Mesodermal cell (in vitro differentiated cells): ENCODE results near the gene OR5K1. TPM values are rescaled to one million over a fixed set of nuclear protein-coding genes. Genes with fewer than 3 reads are reported as not detected.

ENCODE experiments used
- H3K27ac ChIP-seq: 2 replicates; pipeline ENCODE4 v1.7.0; 2013; ENCODE audit warnings: mild to moderate bottlenecking, low read depth, low read length, moderate library complexity; ENCODE audit not compliant: severe bottlenecking
- H3K36me3 ChIP-seq: 2 replicates; pipeline ENCODE4 v1.7.1; 2013; ENCODE audit warnings: mild to moderate bottlenecking, low read length, moderate library complexity; ENCODE audit not compliant: control insufficient read depth, insufficient read depth
- H3K4me1 ChIP-seq: one replicate; pipeline ENCODE4 v1.7.1; 2013; ENCODE audit warnings: mild to moderate bottlenecking, low read length; ENCODE audit not compliant: insufficient read depth, control insufficient read depth, poor library complexity, severe bottlenecking
- H3K4me3 ChIP-seq: 2 replicates; pipeline ENCODE4 v1.7.0; 2013; ENCODE audit warnings: low read length, control low read depth, mild to moderate bottlenecking; ENCODE audit not compliant: insufficient read depth, poor library complexity, severe bottlenecking; ENCODE audit errors: extremely low read depth
- H3K9me3 ChIP-seq: 2 replicates; pipeline ENCODE4 v1.7.1; 2013; ENCODE audit warnings: mild to moderate bottlenecking, low read length, moderate library complexity; ENCODE audit not compliant: control insufficient read depth
- WGBS, 2 experiments: methylation state at CpG; one replicate each; pipeline ENCODE4 v1.1.5; 2013; ENCODE audit warnings: missing lambda C conversion rate in 2 of 2; ENCODE audit not compliant: insufficient coverage in 2 of 2; 5-methylcytosine and 5-hydroxymethylcytosine counted together
- polyA plus RNA-seq, 2 experiments: library from polyadenylated mRNA; stranded (reverse); fragments of 50-300 nt; gene quantifications; one replicate each; pipeline ENCODE4 v1.2.3, GENCODE V29; 2013

OR5K1 gene
- polyA plus RNA-seq (2013, experiment 1 of 2), result not detected
- polyA plus RNA-seq (2013, experiment 2 of 2), result not detected

DNA sequence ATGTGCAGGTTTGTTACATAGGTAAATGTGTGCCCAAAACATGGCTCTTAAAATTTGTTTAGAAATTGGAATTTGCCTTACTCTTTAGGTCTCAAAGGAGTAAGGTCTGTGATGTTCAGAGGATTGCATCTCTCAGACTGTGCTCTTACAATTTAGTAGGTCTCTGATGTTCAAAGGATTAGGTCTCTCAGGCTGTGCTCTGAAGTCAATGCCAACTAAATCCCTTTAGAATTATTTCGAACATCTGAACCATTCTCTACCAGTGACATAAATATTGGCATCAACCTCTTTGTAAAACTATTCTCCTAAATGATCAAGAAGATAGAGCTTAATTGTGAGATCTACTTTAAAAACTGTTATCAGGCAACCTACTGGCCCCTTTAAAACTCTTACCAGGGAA is at the start of gene OR5K1:
OR5K1 (plus strand) TSS at position 301 of the 400 bp plus-strand sequence. CDS start 6,376 bp downstream, outside the sequence.
- H3K27ac ChIP-seq, result no peak within 1 kb of the TSS
- H3K4me1 ChIP-seq, result no peaks in the 10 kb centered on the region
- no peaks in the 10 kb centered on the region for H3K9me3 ChIP-seq
- H3K36me3 ChIP-seq, result no peaks in the 10 kb centered on the region
- H3K4me3 ChIP-seq, result no peak within 1 kb of the TSS
- WGBS, 2 experiments, result 100% methylated on average over 1 of the region's 1 CpG; no CpG with 5 or more reads in 1 of the 2 experiments

DNA sequence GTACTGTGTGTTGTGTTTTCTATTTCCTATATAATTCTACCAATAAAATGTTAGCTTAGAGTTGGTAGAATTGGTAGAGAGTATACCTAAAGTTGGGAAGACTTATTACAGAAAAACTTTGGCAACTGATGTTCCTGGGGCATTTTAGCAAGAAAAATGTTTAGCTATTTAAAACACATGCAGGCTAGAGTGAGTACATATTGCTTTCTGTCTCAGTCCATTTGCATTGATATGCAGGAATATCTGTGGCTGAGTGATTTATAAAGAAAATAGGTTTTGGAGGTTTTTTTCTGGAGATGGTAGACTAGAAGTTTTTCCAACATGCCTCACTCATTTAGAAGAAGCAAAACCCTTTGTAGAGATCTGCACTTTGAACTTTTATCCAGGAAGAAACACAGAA is 30.4 kb upstream of the OR5K1 start:
- Histone ChIP-seq H3K4me1 (no peaks in the 10 kb centered on the region), H3K4me3 (no peak overlapping the region), H3K27ac (no peak overlapping the region), H3K9me3 (no peaks in the 10 kb centered on the region), H3K36me3 (no peaks in the 10 kb centered on the region)

DNA sequence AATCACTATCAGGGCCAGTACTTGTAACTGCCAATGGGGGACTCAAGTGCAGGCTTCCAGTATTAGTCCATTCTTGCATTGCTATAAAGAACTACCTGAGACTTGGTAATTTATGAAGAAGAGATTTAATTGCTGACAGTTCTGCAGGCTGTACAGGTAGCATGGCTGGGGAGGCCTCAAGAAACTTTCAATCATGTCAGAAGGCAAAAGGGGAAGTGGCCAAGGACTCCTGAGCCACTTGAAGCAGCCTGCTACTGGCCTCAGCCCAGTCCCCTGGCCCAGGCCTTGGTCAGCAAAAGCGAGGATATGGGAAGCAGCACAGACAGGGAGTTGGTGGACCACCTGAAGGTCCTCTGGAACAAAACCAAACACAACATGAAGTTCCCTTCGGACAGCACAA is 29.2 kb upstream of the OR5K1 start:
- Histone ChIP-seq H3K36me3 (no peaks in the 10 kb centered on the region), H3K4me3 (no peak overlapping the region), H3K27ac (no peak overlapping the region), H3K9me3 (no peaks in the 10 kb centered on the region), H3K4me1 (no peaks in the 10 kb centered on the region)
- WGBS, 2 experiments, result 50% methylated on average over 2 of the region's 2 CpGs; no CpG with 5 or more reads in 1 of the 2 experiments

DNA sequence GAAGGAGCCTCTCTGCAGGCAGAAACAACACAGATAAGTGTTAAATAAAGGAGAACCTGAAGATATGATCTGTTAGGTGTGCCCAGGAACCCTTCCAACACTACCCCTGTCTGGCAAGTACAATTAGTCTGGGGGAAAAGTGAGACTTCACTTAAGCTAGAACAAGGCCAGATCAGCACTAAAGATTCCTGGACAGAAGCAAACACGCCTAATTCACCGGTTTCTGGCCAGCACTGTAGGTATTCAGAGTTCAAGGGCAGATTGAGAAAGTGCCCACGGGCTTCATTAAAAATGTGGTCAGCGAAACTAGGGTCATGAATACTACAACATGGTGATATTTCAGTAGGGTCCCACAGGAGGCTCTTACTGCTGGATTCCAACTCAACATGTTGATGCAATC is 28.6 kb upstream of the OR5K1 start:
- no peaks in the 10 kb centered on the region for H3K4me1 ChIP-seq
- 94 to 95% methylated on average over 4 of the region's 4 CpGs for WGBS, 2 experiments

DNA sequence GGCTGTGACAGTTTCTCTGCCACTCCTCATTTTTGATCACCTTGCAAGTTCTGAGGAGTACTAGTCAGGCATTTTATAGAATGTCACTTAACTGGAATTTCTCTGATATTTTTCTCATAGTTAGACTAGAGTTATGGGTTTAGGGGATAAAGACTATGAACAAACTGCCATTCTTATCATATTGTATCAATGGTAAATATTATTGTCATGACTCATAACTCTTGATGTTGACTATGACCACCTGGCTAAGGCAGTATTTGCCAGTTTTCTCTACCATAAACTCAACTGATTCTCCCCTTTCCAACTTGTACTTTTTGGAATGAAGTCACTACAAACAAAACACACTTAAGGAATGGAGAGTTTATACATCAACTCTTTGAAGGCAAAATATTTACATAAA is 22.7 kb upstream of the OR5K1 start:
- Histone ChIP-seq H3K27ac (no peak overlapping the region), H3K36me3 (no peaks in the 10 kb centered on the region), H3K9me3 (no peaks in the 10 kb centered on the region), H3K4me3 (no peak overlapping the region), H3K4me1 (no peaks in the 10 kb centered on the region)

More for the DNA sequence above, 28.6 kb upstream of the OR5K1 start:
- no peak overlapping the region for H3K4me3 ChIP-seq
- H3K36me3 ChIP-seq, result no peaks in the 10 kb centered on the region
- H3K9me3 ChIP-seq, result no peaks in the 10 kb centered on the region
- no peak overlapping the region for H3K27ac ChIP-seq

DNA sequence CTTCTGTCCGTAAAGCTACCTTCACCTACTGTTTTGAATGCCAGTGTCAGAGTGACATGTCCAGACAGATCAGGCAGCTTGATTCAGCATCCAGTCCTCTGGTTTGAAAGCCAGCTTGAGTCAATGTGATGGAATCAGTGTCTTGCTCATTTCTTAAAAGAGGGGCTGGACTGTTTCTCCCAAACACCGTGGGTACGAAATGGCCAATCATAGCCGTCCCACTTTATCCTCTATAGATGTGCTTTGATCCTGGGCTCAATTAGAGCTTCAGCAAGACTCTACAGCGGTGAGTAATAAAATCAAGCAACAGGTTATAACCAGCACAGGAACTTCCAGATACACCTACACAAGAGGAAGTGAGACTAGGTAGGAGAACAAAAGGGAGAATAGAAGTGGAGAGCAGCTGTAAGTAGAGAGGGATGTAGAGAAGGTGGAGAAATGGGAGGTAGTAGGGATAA is 17.0 kb upstream of the OR5K1 start:
- Histone ChIP-seq H3K4me3 (no peak overlapping the region), H3K36me3 (no peaks in the 10 kb centered on the region), H3K27ac (no peak overlapping the region), H3K4me1 (no peaks in the 10 kb centered on the region), H3K9me3 (no peaks in the 10 kb centered on the region)
- 83 to 86% methylated on average over 2 to 4 of the region's 5 CpGs for WGBS, 2 experiments

DNA sequence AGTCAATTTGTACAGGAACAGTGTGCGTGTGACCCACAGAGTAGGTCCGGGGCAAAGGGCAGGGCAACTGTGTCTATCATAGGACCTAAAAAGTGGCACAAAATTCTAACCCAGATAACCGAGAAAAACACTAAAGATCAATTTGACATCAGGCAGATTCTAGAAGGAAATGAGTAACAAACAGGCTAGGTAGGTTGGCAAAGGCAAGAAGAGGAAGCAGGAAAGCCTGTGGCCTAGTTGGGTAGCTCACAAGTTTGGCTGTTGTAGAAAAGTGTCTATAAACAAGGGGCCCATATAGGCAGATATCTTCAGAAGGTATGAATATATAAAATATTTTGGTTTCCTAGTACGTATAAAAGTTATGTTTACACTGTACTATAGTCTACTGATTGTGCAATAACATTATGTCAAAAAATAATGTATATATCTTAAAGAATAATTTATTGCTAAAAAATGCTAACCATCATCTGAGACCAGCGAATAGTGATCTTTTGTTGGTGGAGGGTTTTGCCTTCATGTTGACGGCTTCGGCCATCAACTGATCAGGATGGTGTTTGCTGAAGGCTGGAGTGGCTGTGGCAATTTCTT is 13.3 kb upstream of the OR5K1 start:
- H3K4me1 ChIP-seq, result no peaks in the 10 kb centered on the region
- H3K9me3 ChIP-seq, result no peaks in the 10 kb centered on the region
- H3K27ac ChIP-seq, result no peak overlapping the region
- 79 to 87% methylated on average over 2 to 4 of the region's 7 CpGs for WGBS, 2 experiments
- no peak overlapping the region for H3K4me3 ChIP-seq
- H3K36me3 ChIP-seq, result no peaks in the 10 kb centered on the region

DNA sequence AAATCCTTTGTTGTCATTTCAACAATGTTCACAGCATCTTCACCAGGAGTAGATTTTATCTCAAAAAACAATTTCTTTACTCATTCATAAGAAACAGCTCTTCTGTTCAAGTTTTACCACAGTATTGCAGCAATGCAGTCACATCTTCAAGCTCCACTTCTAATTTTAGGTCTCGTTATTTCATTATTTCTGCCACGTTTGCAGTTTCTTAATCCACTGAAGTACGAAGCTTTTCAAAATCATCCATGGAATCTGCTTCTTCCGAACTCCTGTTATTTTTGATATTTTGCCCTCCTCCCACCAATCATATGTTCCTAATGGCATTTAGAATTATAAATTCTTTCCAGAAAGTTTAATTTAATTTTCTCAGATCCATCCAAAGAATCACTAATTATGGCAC is 12.6 kb upstream of the OR5K1 start:
- Histone ChIP-seq H3K4me3 (no peak overlapping the region), H3K9me3 (no peaks in the 10 kb centered on the region), H3K4me1 (no peaks in the 10 kb centered on the region), H3K36me3 (no peaks in the 10 kb centered on the region), H3K27ac (no peak overlapping the region)
- 92 to 93% methylated on average over 2 to 3 of the region's 4 CpGs for whole genome bisulfite sequencing, 2 experiments

DNA sequence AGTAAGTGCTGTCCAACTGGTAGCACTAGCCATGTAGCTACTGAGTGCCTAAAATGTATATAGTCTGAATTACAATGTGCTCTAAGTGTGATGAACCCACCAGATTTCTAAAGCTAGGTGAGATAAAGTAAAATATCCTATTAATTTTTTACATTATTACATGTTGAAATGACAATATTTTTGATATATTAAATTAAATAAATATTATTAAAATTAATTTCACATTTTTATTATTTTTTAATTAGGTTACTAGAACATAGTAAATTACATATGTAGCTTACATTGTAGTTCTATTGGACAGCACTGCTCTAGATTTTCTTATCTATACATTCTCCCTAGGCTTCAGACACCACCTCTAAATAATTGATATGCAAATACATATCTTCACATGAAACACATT is 9.2 kb upstream of the OR5K1 start:
- no peaks in the 10 kb centered on the region for H3K4me1 ChIP-seq
- no peaks in the 10 kb centered on the region for H3K36me3 ChIP-seq
- H3K27ac ChIP-seq, result no peak overlapping the region
- no peaks in the 10 kb centered on the region for H3K9me3 ChIP-seq
- no peak overlapping the region for H3K4me3 ChIP-seq

DNA sequence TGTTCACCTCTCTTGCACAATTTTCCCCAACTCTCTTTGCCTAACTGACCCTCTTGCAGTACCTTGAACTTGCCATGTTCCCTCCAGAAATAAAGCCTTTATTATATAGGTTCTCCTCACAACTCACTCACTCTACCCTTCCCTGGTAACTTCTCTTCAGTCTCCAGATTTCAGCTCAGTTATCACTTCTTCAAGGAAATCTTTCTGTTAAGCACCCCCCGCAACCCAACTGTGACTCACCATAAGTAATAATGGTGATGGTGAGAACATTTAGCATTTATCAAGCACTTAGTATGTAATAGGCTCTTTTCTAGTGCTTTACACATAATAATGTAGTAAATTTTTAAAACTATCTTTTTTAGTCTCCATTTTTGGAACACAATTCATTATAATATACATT is 8.1 kb upstream of the OR5K1 start:
- no peak overlapping the region for H3K4me3 ChIP-seq
- H3K9me3 ChIP-seq, result no peaks in the 10 kb centered on the region
- H3K4me1 ChIP-seq, result no peaks in the 10 kb centered on the region
- no peaks in the 10 kb centered on the region for H3K36me3 ChIP-seq
- no CpG with 5 or more reads among the region's 1 CpG for WGBS, 2 experiments
- H3K27ac ChIP-seq, result no peak overlapping the region

DNA sequence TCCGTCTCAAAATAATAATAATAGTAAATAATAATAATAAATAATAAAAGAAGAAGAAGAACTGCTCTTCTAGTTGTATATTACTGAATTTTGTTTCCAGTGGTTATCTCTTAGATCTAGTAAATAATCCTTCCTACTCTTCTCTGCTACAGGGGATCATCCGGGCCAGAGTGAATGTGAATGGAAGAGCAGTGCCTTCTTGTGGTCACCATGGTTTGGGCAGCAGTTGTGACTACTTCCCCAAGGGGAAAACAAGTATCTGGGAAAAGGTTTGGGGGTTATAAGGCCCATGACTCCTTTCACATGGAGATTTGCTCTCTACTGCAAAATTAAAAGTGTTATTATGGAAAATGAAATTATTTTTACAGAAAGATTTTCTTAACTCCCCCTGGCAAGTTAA is 5.5 kb upstream of the OR5K1 start:
- 100% methylated on average over 1 of the region's 2 CpGs; no CpG with 5 or more reads in 1 of the 2 experiments for WGBS, 2 experiments

More for the DNA sequence above, 5.5 kb upstream of the OR5K1 start:
- Histone ChIP-seq H3K9me3 (no peaks in the 10 kb centered on the region), H3K27ac (no peak overlapping the region), H3K36me3 (no peaks in the 10 kb centered on the region), H3K4me3 (no peak overlapping the region), H3K4me1 (no peaks in the 10 kb centered on the region)
